PC-3 (cell line): ENCODE measurements around the gene FDX1.

Experiments used
- CTCF ChIP-seq: fragments of 300-600 bp; sonication (generic); conservative IDR thresholded peaks from 2 replicates; pipeline ENCODE4 v1.5.1; 2017; ENCODE audit warnings: antibody characterized with exemption, low read depth, mild to moderate bottlenecking, low read length
- EZH2 ChIP-seq: fragments of 300-600 bp; sonication (generic); IDR thresholded peaks from one replicate; pipeline ENCODE4 v1.6.1; 2017; ENCODE audit warnings: antibody characterized with exemption, mild to moderate bottlenecking, low read length; ENCODE audit not compliant: unreplicated experiment

DNA sequence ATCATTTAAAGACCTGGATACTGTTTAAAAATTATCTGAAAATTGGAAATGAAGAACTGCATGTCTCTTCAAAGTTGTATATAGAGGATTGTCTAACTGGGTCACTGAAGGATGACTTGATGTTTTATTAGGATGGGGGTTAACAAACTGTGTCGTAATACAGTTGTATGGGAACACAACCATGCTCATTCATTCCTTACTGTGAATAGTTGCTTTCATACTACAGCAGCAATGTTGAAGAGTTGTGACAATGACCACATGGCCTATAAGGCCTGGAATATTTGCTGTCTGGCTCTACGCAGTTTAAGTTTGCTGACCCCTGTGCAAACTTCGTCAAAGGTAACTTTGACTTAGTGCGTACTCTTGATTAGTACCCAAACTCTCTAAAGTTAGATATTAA, 38.4 kb downstream of the FDX1 start:
- no peak for TF ChIP-seq CTCF
- no peak for TF ChIP-seq EZH2
